H1 (cell line): ENCODE measurements around the gene GNRHR. TPM values are rescaled to one million over a fixed set of nuclear protein-coding genes. Genes with fewer than 3 reads are reported as not detected.

Experiments used
- CTCF ChIA-PET: fragments of 300-600 bp; sonication (Branson Sonifier 250); formaldehyde crosslinking; loops from one replicate; lab custom pipeline; 2021; ENCODE audit not compliant: partially characterized antibody; lab: Charles Lee
- POLR2A ChIA-PET: fragments of 300-600 bp; sonication (Branson Sonifier 250); formaldehyde crosslinking; loops from one replicate; lab custom pipeline; 2021; ENCODE audit warnings: inconsistent platforms; ENCODE audit not compliant: partially characterized antibody; lab: Charles Lee
- DNase-seq, 2 experiments: peaks; one replicate each; pipeline versions ENCODE4 v3.0.0 to v3.0.0-alpha.2; 2010 to 2022; ENCODE audit warnings: low spot score in 2 of 2, low read depth in 1 of 2, mixed read lengths in 1 of 2
- FAIRE-seq: peaks from 2 replicates; lab custom pipeline; 2011; peaks lifted over from hg19 to GRCh38; lab: Jason Lieb, UNC
- H2AFZ ChIP-seq: 2 replicates; pipeline ENCODE4 v1.8.1; 2012; ENCODE audit warnings: low read length, inconsistent platforms
- H2AK5ac ChIP-seq: 2 replicates; pipeline ENCODE4 v1.6.1; 2013; ENCODE audit warnings: low read depth, low read length
- H2BK120ac ChIP-seq: replicated peaks from 2 replicates; pipeline ENCODE3; 2013; ENCODE audit warnings: low read depth, low read length, inconsistent platforms
- H2BK12ac ChIP-seq: 2 replicates; pipeline ENCODE4 v1.6.1; 2013; ENCODE audit warnings: low read depth, low read length
- H2BK15ac ChIP-seq: 2 replicates; pipeline ENCODE4 v1.6.1; 2013; ENCODE audit warnings: low read length
- H2BK20ac ChIP-seq: 2 replicates; pipeline ENCODE4 v1.6.1; 2013; ENCODE audit warnings: low read length
- H2BK5ac ChIP-seq: 2 replicates; pipeline ENCODE4 v1.6.1; 2013; ENCODE audit warnings: low read depth, low read length
- H3K14ac ChIP-seq: 2 replicates; pipeline ENCODE4 v1.6.1; 2013; ENCODE audit warnings: inconsistent platforms; ENCODE audit not compliant: insufficient read length
- H3K18ac ChIP-seq: 2 replicates; pipeline ENCODE4 v1.6.1; 2013; ENCODE audit warnings: low read length; ENCODE audit errors: extremely low read depth
- H3K23ac ChIP-seq: 2 replicates; pipeline ENCODE4 v1.6.1; 2013; ENCODE audit warnings: inconsistent platforms; ENCODE audit not compliant: insufficient read length
- H3K23me2 ChIP-seq: 2 replicates; pipeline ENCODE4 v1.6.1; 2013; ENCODE audit warnings: low read depth, low read length
- H3K27ac ChIP-seq: 2 replicates; pipeline ENCODE4 v1.6.1; 2011; ENCODE audit warnings: low read depth, low read length, inconsistent platforms
- H3K27me3 ChIP-seq, 4 experiments: replicated peaks in 1 of 4; 1 replicate in 1 of 4; 2 replicates in 3 of 4; pipeline versions ENCODE4 v1.6.1 to v1.8.1; 2011 to 2013; ENCODE audit warnings: low read length in 3 of 4, mild to moderate bottlenecking in 3 of 4, inconsistent platforms in 2 of 4, mixed read lengths in 2 of 4, moderate library complexity in 1 of 4; ENCODE audit not compliant: control insufficient read depth in 3 of 4, insufficient read depth in 3 of 4; ENCODE audit errors: extremely low read depth in 1 of 4
- H3K36me3 ChIP-seq, 4 experiments: 2 replicates each; pipeline versions ENCODE4 v1.6.1 to v1.8.1; 2011 to 2013; ENCODE audit warnings: mild to moderate bottlenecking in 4 of 4, low read length in 3 of 4, moderate library complexity in 2 of 4, control low read depth in 1 of 4, inconsistent platforms in 1 of 4; ENCODE audit not compliant: insufficient read depth in 4 of 4, control insufficient read depth in 2 of 4
- H3K4ac ChIP-seq: replicated peaks from 2 replicates; pipeline ENCODE3; 2013; ENCODE audit warnings: low read length, low read depth, mixed read lengths, inconsistent platforms; ENCODE audit not compliant: insufficient read length
- H3K4me1 ChIP-seq, 4 experiments: replicated peaks in 1 of 4; 1 replicate in 1 of 4; 2 replicates in 3 of 4; pipeline versions ENCODE4 v1.6.1 to v1.8.1; 2011 to 2013; ENCODE audit warnings: low read length in 3 of 4, inconsistent platforms in 2 of 4, mixed read lengths in 1 of 4; ENCODE audit not compliant: insufficient read depth in 4 of 4, control insufficient read depth in 3 of 4
- H3K4me2 ChIP-seq, 2 experiments: 2 replicates each; pipeline versions ENCODE4 v1.6.1 to v1.8.1; 2011 to 2013; ENCODE audit warnings: low read depth in 2 of 2, low read length in 2 of 2, control low read depth in 1 of 2, inconsistent platforms in 1 of 2, mild to moderate bottlenecking in 1 of 2; ENCODE audit not compliant: insufficient read depth in 1 of 2
- H3K4me3 ChIP-seq, 4 experiments: fragments of 200-600, 300-600 bp in 1 of 4; sonication (generic), shearing (Covaris generic), sonication (Bioruptor Twin) in 1 of 4; 2 replicates each; pipeline versions ENCODE4 v1.5.1 to v1.8.1; 2011 to 2016; ENCODE audit warnings: low read length in 4 of 4, low read depth in 3 of 4, control low read depth in 2 of 4, inconsistent platforms in 2 of 4, mild to moderate bottlenecking in 2 of 4, mixed read lengths in 1 of 4, moderate library complexity in 1 of 4; ENCODE audit not compliant: insufficient read depth in 2 of 4; ENCODE audit errors: extremely low read depth in 1 of 4
- H3K56ac ChIP-seq: replicated peaks from 2 replicates; pipeline ENCODE3; 2013; ENCODE audit warnings: low read depth, mild to moderate bottlenecking, mixed read lengths, low read length, inconsistent platforms; ENCODE audit not compliant: insufficient read length
- H3K79me1 ChIP-seq: 2 replicates; pipeline ENCODE4 v1.6.1; 2013; ENCODE audit warnings: low read depth, low read length, control low read depth
- H3K79me2 ChIP-seq, 2 experiments: 2 replicates each; pipeline versions ENCODE4 v1.6.1 to v1.8.1; 2012 to 2013; ENCODE audit warnings: low read length in 2 of 2, mild to moderate bottlenecking in 2 of 2, inconsistent platforms in 1 of 2; ENCODE audit not compliant: insufficient read depth in 2 of 2, control insufficient read depth in 1 of 2
- H3K9ac ChIP-seq, 4 experiments: replicated peaks in 1 of 4; 1 replicate in 1 of 4; 2 replicates in 3 of 4; pipeline versions ENCODE4 v1.6.1 to v1.8.1; 2011 to 2013; ENCODE audit warnings: low read depth in 3 of 4, low read length in 3 of 4, control low read depth in 2 of 4, mild to moderate bottlenecking in 2 of 4, moderate library complexity in 2 of 4, inconsistent platforms in 1 of 4; ENCODE audit errors: extremely low read depth in 1 of 4
- H3K9me3 ChIP-seq, 2 experiments: 2 replicates each; pipeline versions ENCODE4 v1.6.1 to v1.8.1; 2012 to 2013; ENCODE audit warnings: mild to moderate bottlenecking in 2 of 2, moderate library complexity in 2 of 2, control low read depth in 1 of 2, inconsistent platforms in 1 of 2, low read depth in 1 of 2, low read length in 1 of 2, mixed read lengths in 1 of 2; ENCODE audit not compliant: insufficient read depth in 2 of 2
- H4K20me1 ChIP-seq, 2 experiments: replicated peaks in 1 of 2; 2 replicates each; pipeline versions ENCODE3 to v1.8.1; 2011 to 2013; ENCODE audit warnings: inconsistent platforms in 2 of 2, low read length in 2 of 2, mild to moderate bottlenecking in 1 of 2; ENCODE audit not compliant: insufficient read depth in 2 of 2, control insufficient read depth in 1 of 2
- H4K5ac ChIP-seq: 2 replicates; pipeline ENCODE4 v1.6.1; 2013; ENCODE audit warnings: low read length, low read depth, mixed read lengths, inconsistent platforms; ENCODE audit not compliant: insufficient read length
- H4K8ac ChIP-seq: 2 replicates; pipeline ENCODE4 v1.8.0; 2013; ENCODE audit warnings: mild to moderate bottlenecking, moderate library complexity, low read length, inconsistent platforms; ENCODE audit not compliant: insufficient read depth; ENCODE audit errors: extremely low read depth
- H4K91ac ChIP-seq: replicated peaks from 2 replicates; pipeline ENCODE3; 2013; ENCODE audit warnings: low read length, mixed read lengths, inconsistent platforms; ENCODE audit not compliant: insufficient read length
- CEBPB ChIP-seq: IDR thresholded peaks from 2 replicates; pipeline ENCODE4 v1.6.1; 2012; ENCODE audit warnings: low read depth, low read length
- CHD2 ChIP-seq: IDR thresholded peaks from 2 replicates; pipeline ENCODE4 v1.6.1; 2012; ENCODE audit warnings: low read length, improper control_type of control experiment
- WGBS, 2 experiments: shearing (Covaris generic) in 1 of 2; methylation state at CpG; one replicate each; pipeline versions ENCODE4 v1.1.6 to v1.1.7; 2013 to 2015; ENCODE audit warnings: low lambda C conversion rate in 2 of 2, mixed read lengths in 2 of 2, inconsistent platforms in 1 of 2, low coverage in 1 of 2, missing lambda C conversion rate in 1 of 2; ENCODE audit not compliant: insufficient replicate concordance in 2 of 2, insufficient coverage in 1 of 2, insufficient read length in 1 of 2; ENCODE audit errors: extremely low coverage in 1 of 2, missing lambda C conversion rate in 1 of 2; 5-methylcytosine and 5-hydroxymethylcytosine counted together
- polyA plus RNA-seq, 7 experiments: library from polyadenylated mRNA; depleted of rRNA in 3 of 7; stranded (reverse) in 5 of 7; unstranded in 2 of 7; fragments of >200 nt in 5 of 7; fragments of 200-250 nt in 2 of 7; gene quantifications; 1 replicate in 5 of 7; 2 replicates in 1 of 7; 4 replicates in 1 of 7; pipeline versions ENCODE4 v1.2.1 to v1.2.3, GENCODE V29; 2011 to 2013; ENCODE audit warnings: missing spikeins in 2 of 7, mixed read lengths in 2 of 7
- total RNA-seq: library from RNA; stranded (reverse); fragmentation: NEBNext Ultra II Directional; extraction: Animal tissue kit (Norgen Biotek cat#: 25700); gene quantifications from 2 replicates; pipeline ENCODE4 v1.2.1, GENCODE V29; 2021

The GNRHR gene
- total and polyA plus RNA-seq, 2 of the 8 experiments (the other 6 are each of a cell fraction or from before 2014, with no cell fraction given), result not detected

- Histone ChIP-seq H2BK12ac (no peak overlapping the region), H2BK20ac (no peak overlapping the region), H2BK5ac (no peak overlapping the region), H3K23ac (no peak overlapping the region), H3K18ac (no peak overlapping the region), H3K4ac (no peak overlapping the region), H3K36me3 (peaks cover 0 to 2% (median 0%) of the 10 kb centered on the region in 4 experiments; a peak in 2 of 8 replicates), H3K9me3 (no peaks in the 10 kb centered on the region), H4K20me1 (peaks cover 1 to 2% of the 10 kb centered on the region in 2 experiments), H4K8ac (no peak overlapping the region), H3K79me2 (peaks cover 8 to 47% of the 10 kb centered on the region in 2 experiments), H3K79me1 (peaks cover 4% of the 10 kb centered on the region; the same call in 1 of the 2 replicates), H3K56ac (no peak overlapping the region), H3K27ac (no peak overlapping the region), H3K4me3 (no peak overlapping the region), H3K14ac (no peak overlapping the region), H3K27me3 (no peaks in the 10 kb centered on the region), H4K91ac (no peak overlapping the region), H2BK120ac (no peak overlapping the region), H3K4me1 (no peaks in the 10 kb centered on the region; a peak in 2 of 7 replicates), H3K23me2 (peaks cover 1% of the 10 kb centered on the region; the same call in 1 of the 2 replicates), H2AK5ac (no peak overlapping the region), H3K9ac (peak overlapping the region in 1 of 4 experiments; percentile 34; a peak in 1 of 7 replicates), H3K4me2 (no peak overlapping the region), H4K5ac (no peak overlapping the region), H2AFZ (no peak overlapping the region), H2BK15ac (no peak overlapping the region)
- FAIRE-seq (no peak), DNase-seq (no peak)
- 0 out of 2 replicates have a peak, but pooled peaks have one; percentile 15 for TF ChIP-seq CEBPB
- no peak for TF ChIP-seq CHD2
- POLR2A ChIA-PET, result no interaction called here
- WGBS, 2 experiments, result 89% methylated on average over 7 of the region's 7 CpGs; no CpG with 5 or more reads in 1 of the 2 experiments
- CTCF ChIA-PET, result interaction anchor here (0.8 kb wide), 1 partner anchor 51 kb away, joined by 3 read pairs; no protein-coding TSS in a partner anchor
These were observed 56.1 kb downstream of the GNRHR start for GRCh38 chr4:67697860-67698687.
